Activated B cell treated with CpG ODN at 0.5 μM for 24 hours (primary cell): Measurements from ENCODE around the gene RBMS3. TPM values are rescaled to one million over a fixed set of nuclear protein-coding genes. Genes with fewer than 3 reads are reported as not detected.

Experiments used
- ATAC-seq: fragments of 200-7000 bp; cut with Tn5 transposase; one replicate; pipeline ENCODE4 v1.10.0; 2021; ENCODE audit warnings: low read depth, mild to moderate bottlenecking, moderate library complexity
- CTCF ChIA-PET: fragments of 350-600 bp; sonication (Branson Sonifier 250); formaldehyde crosslinking; loops from one replicate; lab custom pipeline; 2021; ENCODE audit warnings: antibody characterized with exemption; lab: Charles Lee
- POLR2A ChIA-PET: fragments of 350-600 bp; sonication (Branson Sonifier 250); formaldehyde crosslinking; loops from one replicate; lab custom pipeline; 2021; ENCODE audit warnings: antibody characterized with exemption; lab: Charles Lee
- DNase-seq: peaks from one replicate; pipeline ENCODE4 v3.0.0; 2022
- H3K27ac Mint-ChIP-seq: one replicate; pipeline ENCODE4 v1.8.0; 2020; ENCODE audit warnings: mixed read lengths
- H3K27me3 Mint-ChIP-seq: one replicate; pipeline ENCODE4 v1.8.0; 2021; ENCODE audit warnings: mixed read lengths
- H3K36me3 Mint-ChIP-seq: one replicate; pipeline ENCODE4 v1.8.0; 2021; ENCODE audit warnings: low read depth, mixed read lengths
- H3K4me1 Mint-ChIP-seq: one replicate; pipeline ENCODE4 v1.8.0; 2021; ENCODE audit warnings: mixed read lengths
- H3K4me3 Mint-ChIP-seq: one replicate; pipeline ENCODE4 v1.8.0; 2020; ENCODE audit warnings: mild to moderate bottlenecking, mixed read lengths
- H3K9me3 Mint-ChIP-seq: one replicate; pipeline ENCODE4 v1.8.0; 2020; ENCODE audit warnings: mixed read lengths
- intact Hi-C: fragments of 100-400 bp; cut with micrococcal nuclease; formaldehyde crosslinking; loops from one replicate; pipeline ENCODE4 v1.15.1; 2024
- total RNA-seq: library from RNA; stranded (reverse); gene quantifications from 2 replicates; pipeline ENCODE4 v1.2.3, GENCODE V29; 2022
- TF ChIP-seq, protein P1 (sequence below): fragments of 200-600 bp; IDR thresholded peaks from one replicate; pipeline ENCODE4 v1.8.0; 2022; ENCODE audit warnings: antibody characterized with exemption, mild to moderate bottlenecking

The RBMS3 gene
- total RNA-seq, 1 donor from 2014 or later = 0.31 TPM

GRCh38 chr3:29307295-29307694, 26.4 kb downstream of the RBMS3 start:
- no peaks in the 10 kb centered on the region for H3K36me3 Mint-ChIP-seq
- POLR2A ChIA-PET = no interaction called here

GRCh38 chr3:29310865-29311264, 30.0 kb downstream of the RBMS3 start:
- no peak for DNase-seq
- intact Hi-C loops = no loop called here
- Mint-ChIP-seq H3K9me3 (no peaks in the 10 kb centered on the region), H3K36me3 (no peaks in the 10 kb centered on the region), H3K27me3 (no peaks in the 10 kb centered on the region), H3K4me3 (no peak overlapping the region), H3K27ac (no peak overlapping the region), H3K4me1 (no peaks in the 10 kb centered on the region)
- TF ChIP-seq, protein P1, sequence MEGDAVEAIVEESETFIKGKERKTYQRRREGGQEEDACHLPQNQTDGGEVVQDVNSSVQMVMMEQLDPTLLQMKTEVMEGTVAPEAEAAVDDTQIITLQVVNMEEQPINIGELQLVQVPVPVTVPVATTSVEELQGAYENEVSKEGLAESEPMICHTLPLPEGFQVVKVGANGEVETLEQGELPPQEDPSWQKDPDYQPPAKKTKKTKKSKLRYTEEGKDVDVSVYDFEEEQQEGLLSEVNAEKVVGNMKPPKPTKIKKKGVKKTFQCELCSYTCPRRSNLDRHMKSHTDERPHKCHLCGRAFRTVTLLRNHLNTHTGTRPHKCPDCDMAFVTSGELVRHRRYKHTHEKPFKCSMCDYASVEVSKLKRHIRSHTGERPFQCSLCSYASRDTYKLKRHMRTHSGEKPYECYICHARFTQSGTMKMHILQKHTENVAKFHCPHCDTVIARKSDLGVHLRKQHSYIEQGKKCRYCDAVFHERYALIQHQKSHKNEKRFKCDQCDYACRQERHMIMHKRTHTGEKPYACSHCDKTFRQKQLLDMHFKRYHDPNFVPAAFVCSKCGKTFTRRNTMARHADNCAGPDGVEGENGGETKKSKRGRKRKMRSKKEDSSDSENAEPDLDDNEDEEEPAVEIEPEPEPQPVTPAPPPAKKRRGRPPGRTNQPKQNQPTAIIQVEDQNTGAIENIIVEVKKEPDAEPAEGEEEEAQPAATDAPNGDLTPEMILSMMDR = no peak
- ChIA-PET CTCF (no interaction called here), POLR2A (no interaction called here)
- ATAC-seq = no peak

More at GRCh38 chr3:29307295-29307694, 26.4 kb downstream of the RBMS3 start:
- Mint-ChIP-seq H3K4me3 (no peak overlapping the region), H3K27ac (no peak overlapping the region), H3K9me3 (no peaks in the 10 kb centered on the region), H3K27me3 (no peaks in the 10 kb centered on the region), H3K4me1 (no peaks in the 10 kb centered on the region)
- no peak for DNase-seq
- TF ChIP-seq, protein P1 = no peak
- no peak for ATAC-seq
- CTCF ChIA-PET = no interaction called here
- intact Hi-C loops = no loop called here

DNA sequence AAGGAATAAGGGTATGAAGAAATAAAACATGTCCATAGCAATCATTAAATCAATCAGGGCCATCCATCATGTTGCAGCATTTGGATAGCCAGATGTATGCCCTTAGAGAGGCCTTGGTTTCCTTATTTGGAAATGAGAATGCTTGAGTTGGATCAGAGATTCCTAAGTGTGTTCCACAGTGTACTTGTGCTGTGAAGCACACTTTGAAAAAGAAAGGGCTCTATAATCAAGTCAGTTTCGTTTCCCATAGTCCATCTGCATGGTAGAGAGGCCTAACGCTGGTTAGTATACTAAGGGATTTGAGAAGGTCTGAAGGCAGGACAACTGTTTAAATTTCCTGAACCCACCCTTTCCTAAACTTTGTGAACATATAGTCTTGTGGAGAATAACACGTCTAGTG, 30.9 kb downstream of the RBMS3 start:
- CTCF ChIA-PET = no interaction called here
- TF ChIP-seq, protein P1 = no peak
- no peaks in the 10 kb centered on the region for H3K36me3 Mint-ChIP-seq
- intact Hi-C loops = no loop called here
- POLR2A ChIA-PET = no interaction called here
- H3K4me3 Mint-ChIP-seq = no peak overlapping the region
- no peaks in the 10 kb centered on the region for H3K27me3 Mint-ChIP-seq
- no peaks in the 10 kb centered on the region for H3K9me3 Mint-ChIP-seq
- H3K4me1 Mint-ChIP-seq = no peaks in the 10 kb centered on the region
- DNase-seq (no peak), ATAC-seq (no peak)
- H3K27ac Mint-ChIP-seq = no peak overlapping the region

- ATAC-seq (no peak), DNase-seq (no peak)
- Mint-ChIP-seq H3K9me3 (no peaks in the 10 kb centered on the region), H3K4me1 (no peaks in the 10 kb centered on the region), H3K27me3 (no peaks in the 10 kb centered on the region), H3K27ac (no peak overlapping the region), H3K36me3 (no peaks in the 10 kb centered on the region), H3K4me3 (no peak overlapping the region)
- TF ChIP-seq, protein P1 = no peak
- POLR2A ChIA-PET = no interaction called here
- CTCF ChIA-PET = no interaction called here
- intact Hi-C loops = no loop called here
Observed at GRCh38 chr3:29312395-29312794, 31.5 kb downstream of the RBMS3 start.

- CTCF ChIA-PET = no interaction called here
- intact Hi-C loops = no loop called here
- no peaks in the 10 kb centered on the region for H3K4me1 Mint-ChIP-seq
- H3K9me3 Mint-ChIP-seq = no peaks in the 10 kb centered on the region
- H3K4me3 Mint-ChIP-seq = no peak overlapping the region
- H3K27ac Mint-ChIP-seq = no peak overlapping the region
- POLR2A ChIA-PET = no interaction called here
- ATAC-seq (no peak), DNase-seq (no peak)
- TF ChIP-seq, protein P1 = no peak
- no peaks in the 10 kb centered on the region for H3K27me3 Mint-ChIP-seq
- H3K36me3 Mint-ChIP-seq = no peaks in the 10 kb centered on the region
Observed at GRCh38 chr3:29312960-29313452, 32.1 kb downstream of the RBMS3 start.
